MG63 (cell line): ENCODE results near the gene GARS1. TPM values are rescaled to one million over a fixed set of nuclear protein-coding genes. Genes with fewer than 3 reads are reported as not detected.

ENCODE experiments used
- DNase-seq: peaks from one replicate; pipeline ENCODE4 v3.0.0-alpha.2; 2020
- H3K27me3 ChIP-seq: fragments of 250-450 bp; sonication (Bioruptor Pico); 2 replicates; pipeline ENCODE4 v1.5.1; 2020; ENCODE audit warnings: mild to moderate bottlenecking, moderate library complexity
- H3K36me3 ChIP-seq: fragments of 250-450 bp; sonication (Bioruptor Pico); 2 replicates; pipeline ENCODE4 v1.5.1; 2020; ENCODE audit warnings: mild to moderate bottlenecking, moderate library complexity
- H3K4me3 ChIP-seq: fragments of 250-450 bp; sonication (Bioruptor Pico); 2 replicates; pipeline ENCODE4 v1.5.1; 2020; ENCODE audit warnings: mild to moderate bottlenecking, moderate library complexity
- H3K9me3 ChIP-seq: fragments of 250-450 bp; sonication (Bioruptor Pico); 2 replicates; pipeline ENCODE4 v1.5.1; 2020; ENCODE audit warnings: mild to moderate bottlenecking, moderate library complexity
- total RNA-seq: library from RNA; depleted of rRNA; stranded (reverse); fragments of >200 nt; shearing (Covaris generic); gene quantifications from 2 replicates; pipeline ENCODE4 v1.2.3, GENCODE V29; 2014; ENCODE audit warnings: low replicate concordance

Gene GARS1
- total RNA-seq, 1 experiment from 2014 or later: 351 TPM

- H3K9me3 ChIP-seq: no peaks in the 10 kb centered on the region
- no peaks in the 10 kb centered on the region for H3K27me3 ChIP-seq
- DNase-seq: no peak
- H3K36me3 ChIP-seq: peaks cover 76% of the 10 kb centered on the region
- H3K4me3 ChIP-seq: peak overlapping the region; percentile 93
Measured at GRCh38 chr7:30598121-30598876, 3.6 kb downstream of the GARS1 start.

DNA sequence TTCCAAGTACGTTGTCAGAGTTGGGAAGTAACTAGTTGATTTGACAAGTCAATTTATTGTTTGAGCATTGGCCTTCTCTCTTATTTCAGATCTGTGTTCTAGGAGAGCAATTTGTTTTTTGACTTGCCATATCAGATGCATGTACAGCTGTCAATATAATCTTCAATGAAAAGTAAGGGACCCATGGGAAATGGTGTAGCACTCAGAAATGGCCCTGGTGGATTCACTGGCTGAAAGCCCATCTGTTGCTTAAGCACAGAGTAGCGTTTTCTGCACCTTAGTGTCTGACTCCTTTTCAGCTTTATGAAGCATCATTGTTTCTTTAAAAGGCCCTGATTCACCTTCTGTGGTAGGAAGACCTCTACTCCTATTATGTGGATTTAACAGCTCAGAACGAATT, 10.2 kb downstream of the GARS1 start:
- H3K4me3 ChIP-seq: no peak overlapping the region
- no peaks in the 10 kb centered on the region for H3K27me3 ChIP-seq
- H3K9me3 ChIP-seq: no peaks in the 10 kb centered on the region
- DNase-seq: no peak
- peaks cover 97% of the 10 kb centered on the region for H3K36me3 ChIP-seq

DNA sequence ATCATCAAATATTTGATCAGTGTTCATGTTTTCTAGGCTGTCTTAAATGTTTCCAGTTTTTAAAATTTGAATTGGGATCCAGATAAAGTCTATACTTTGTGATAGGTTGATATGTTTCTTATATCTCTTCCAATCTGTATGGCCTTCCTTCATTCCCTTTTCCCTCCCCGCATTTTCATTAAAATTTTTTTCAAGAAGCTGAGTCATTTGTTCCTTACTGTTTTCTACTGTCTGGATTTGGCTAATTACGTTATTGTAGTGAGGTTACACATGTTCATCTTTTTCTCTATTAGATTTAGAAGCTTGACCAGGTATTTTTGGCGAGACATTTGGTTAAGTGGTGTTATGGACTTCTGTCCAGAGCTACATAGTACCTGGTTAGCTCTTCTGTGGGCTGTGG, 11.2 kb downstream of the GARS1 start:
- H3K9me3 ChIP-seq: no peaks in the 10 kb centered on the region
- no peaks in the 10 kb centered on the region for H3K27me3 ChIP-seq
- peaks cover 97% of the 10 kb centered on the region for H3K36me3 ChIP-seq
- no peak for DNase-seq
- H3K4me3 ChIP-seq: no peak overlapping the region

DNA sequence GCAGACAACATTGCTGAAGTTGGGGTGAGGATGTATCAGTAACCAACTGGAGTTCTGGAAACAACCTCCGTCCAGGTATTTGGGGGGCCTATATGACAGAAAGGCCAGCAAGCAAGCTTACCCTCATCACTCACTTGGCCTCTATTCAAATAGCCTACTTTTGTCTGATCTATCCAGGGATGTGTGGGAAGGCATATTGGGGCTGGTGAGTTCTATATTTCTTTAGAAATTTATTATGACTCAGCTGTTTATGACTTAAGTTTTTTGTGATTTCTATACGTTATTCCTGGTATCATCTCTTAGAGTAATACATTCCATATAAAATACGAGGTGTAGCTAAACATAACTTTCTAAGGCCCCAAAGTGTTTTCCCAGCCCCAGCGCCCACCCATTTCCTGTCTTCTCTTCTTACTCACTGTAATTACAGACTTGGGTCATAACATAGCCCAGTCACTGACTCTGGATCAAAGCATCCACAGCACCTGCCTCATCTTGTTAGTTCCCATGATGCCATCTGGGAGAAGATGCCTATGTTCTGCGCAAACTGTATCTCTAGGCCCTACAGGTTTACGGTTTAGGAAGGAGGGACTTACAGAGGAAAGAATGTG, 18.1 kb downstream of the GARS1 start:
- peak; percentile 37 for DNase-seq
- Histone ChIP-seq H3K4me3 (no peak overlapping the region), H3K36me3 (peaks cover 100% of the 10 kb centered on the region), H3K9me3 (no peaks in the 10 kb centered on the region), H3K27me3 (no peaks in the 10 kb centered on the region)

DNA sequence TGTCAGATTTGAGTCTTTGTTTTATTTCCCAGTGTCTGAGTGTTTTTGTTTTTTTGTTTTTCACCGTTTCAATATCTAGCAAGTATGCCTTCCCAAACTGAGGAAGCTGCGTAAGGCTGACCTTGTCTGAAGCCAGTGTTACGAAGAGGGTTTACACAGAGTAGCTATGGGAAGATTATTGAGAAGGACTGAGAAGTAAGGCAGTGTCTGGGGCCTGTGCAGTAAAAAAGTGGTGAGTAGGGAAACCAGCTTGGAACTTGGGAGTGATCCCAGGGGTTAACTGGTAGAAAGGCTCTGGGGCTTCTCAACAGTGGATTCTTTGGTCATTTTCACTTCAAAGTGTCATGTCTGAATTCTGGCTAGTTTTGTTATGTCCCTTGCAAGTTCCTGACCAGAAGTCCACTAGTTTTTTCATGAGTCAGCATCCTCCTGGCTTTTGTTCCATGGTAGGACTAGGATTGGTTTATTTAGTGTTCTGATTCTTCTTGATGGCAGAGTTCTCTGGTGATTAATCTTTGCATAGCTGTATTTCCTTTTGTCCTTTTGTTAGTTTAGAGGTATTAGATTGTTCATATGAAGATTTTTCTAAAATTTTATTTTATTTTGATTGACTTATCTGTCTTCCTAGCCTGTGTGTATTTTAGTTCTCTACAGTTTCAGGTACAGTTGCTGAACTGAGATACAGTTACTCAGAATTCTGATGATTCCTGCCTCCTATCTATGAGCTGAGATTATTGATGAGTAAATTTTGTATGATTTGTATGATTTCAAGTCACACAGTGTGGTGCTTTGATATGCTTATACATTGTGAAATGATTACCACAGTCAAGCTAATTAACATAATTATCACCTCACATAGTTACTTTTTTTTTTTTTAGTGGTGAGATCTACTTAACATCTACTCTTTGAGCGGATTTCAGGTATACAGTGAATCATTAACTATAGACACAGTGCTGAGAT, 19.0 kb downstream of the GARS1 start:
- DNase-seq: no peak
- Histone ChIP-seq H3K4me3 (no peak overlapping the region), H3K27me3 (no peaks in the 10 kb centered on the region), H3K9me3 (no peaks in the 10 kb centered on the region), H3K36me3 (peaks cover 100% of the 10 kb centered on the region)

DNA sequence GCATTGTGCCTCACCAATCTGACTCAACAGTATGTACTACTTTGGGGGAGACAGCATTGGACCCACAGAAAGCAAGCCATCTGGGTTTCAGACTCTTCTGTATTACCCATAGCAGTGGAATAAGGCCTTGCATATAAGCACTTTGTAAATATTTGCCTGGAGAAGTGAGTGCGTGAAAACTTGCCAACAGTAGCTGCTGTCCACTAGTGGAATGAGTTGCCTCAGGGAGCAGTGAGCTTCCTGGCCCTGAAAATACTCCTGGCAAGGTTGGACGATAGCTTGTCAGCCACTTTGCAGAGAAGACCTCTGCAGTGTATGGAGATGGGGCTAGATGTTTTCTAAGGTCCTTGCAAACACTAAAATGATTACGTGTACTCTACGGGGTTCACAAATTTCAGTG, 21.6 kb downstream of the GARS1 start:
- Histone ChIP-seq H3K9me3 (no peaks in the 10 kb centered on the region), H3K4me3 (no peak overlapping the region), H3K27me3 (no peaks in the 10 kb centered on the region), H3K36me3 (peaks cover 99% of the 10 kb centered on the region)
- no peak for DNase-seq

DNA sequence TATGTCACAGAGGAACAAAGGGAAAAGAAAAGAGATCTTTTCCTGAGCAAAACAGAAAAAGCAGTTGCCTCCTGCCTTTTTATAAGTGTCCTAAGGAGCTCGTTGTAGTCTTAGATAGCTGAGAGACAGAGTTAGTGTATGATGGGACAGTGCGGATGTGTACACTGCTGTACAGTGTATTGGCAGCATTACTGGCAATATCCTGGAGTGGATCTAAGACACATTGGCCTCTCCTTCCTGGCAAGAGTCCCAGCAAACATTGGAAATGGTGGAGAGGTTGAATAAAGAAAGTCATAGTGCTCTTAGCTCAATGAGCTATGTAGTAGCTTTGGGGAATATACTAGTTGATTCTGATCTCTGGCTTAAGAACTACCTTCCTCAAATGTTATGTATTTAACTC, 22.7 kb downstream of the GARS1 start:
- no peak for DNase-seq
- Histone ChIP-seq H3K4me3 (no peak overlapping the region), H3K36me3 (peaks cover 99% of the 10 kb centered on the region), H3K9me3 (no peaks in the 10 kb centered on the region), H3K27me3 (no peaks in the 10 kb centered on the region)

- Histone ChIP-seq H3K9me3 (no peaks in the 10 kb centered on the region), H3K27me3 (no peaks in the 10 kb centered on the region), H3K36me3 (peaks cover 97% of the 10 kb centered on the region), H3K4me3 (no peak overlapping the region)
- DNase-seq: no peak
Measured at GRCh38 chr7:30618080-30618676, 23.5 kb downstream of the GARS1 start.

DNA sequence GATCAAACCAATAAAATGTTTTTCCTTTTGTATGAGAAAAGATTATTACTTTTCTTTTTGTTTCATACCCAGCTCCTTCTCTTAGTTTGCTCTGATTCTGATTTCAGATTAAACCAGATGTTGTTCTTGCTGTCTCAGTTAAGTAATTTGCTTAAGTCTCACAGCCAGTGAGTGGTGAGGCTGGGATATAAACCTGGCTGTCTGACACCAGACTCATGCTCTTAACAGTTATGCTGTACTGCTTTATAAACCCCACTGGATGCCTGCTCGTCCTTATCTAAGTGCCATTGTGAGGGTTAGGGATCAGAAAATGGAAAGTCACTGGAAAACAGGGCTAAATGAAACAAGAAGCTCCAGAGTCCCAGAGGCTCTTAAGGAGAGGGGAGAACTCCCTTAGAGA, 24.3 kb downstream of the GARS1 start:
- peaks cover 97% of the 10 kb centered on the region for H3K36me3 ChIP-seq

GRCh38 chr7:30625283-30625682, 30.6 kb downstream of the GARS1 start:
- no peaks in the 10 kb centered on the region for H3K9me3 ChIP-seq
- peaks cover 97% of the 10 kb centered on the region for H3K36me3 ChIP-seq
- no peak for DNase-seq
- H3K27me3 ChIP-seq: no peaks in the 10 kb centered on the region
- no peak overlapping the region for H3K4me3 ChIP-seq

More for the DNA sequence above, 24.3 kb downstream of the GARS1 start:
- H3K9me3 ChIP-seq: no peaks in the 10 kb centered on the region
- no peaks in the 10 kb centered on the region for H3K27me3 ChIP-seq
- no peak for DNase-seq
- H3K4me3 ChIP-seq: no peak overlapping the region

- Histone ChIP-seq H3K36me3 (peaks cover 95% of the 10 kb centered on the region), H3K4me3 (no peak overlapping the region), H3K27me3 (no peaks in the 10 kb centered on the region), H3K9me3 (no peaks in the 10 kb centered on the region)
- no peak for DNase-seq
Measured at GRCh38 chr7:30627026-30627425, 32.3 kb downstream of the GARS1 start.

DNA sequence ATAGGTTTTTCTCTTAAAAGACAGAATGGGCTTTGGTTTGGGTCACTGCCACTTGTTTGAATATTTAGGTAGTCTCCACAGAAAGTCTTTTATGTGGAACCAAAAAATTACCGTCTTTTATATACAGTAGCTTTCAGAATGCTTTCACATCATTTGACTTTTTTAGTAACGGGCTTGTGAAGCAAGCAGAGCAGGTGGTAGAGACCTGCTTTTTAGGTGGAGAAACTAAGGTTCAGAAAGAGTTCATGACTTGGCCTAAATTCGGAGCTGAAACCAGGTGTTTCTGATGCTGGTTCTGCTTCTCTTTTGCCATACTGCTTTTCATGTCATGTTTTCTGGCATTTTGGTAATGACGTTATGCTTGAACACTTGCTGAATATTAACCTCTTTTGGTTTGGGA, 36.3 kb downstream of the GARS1 start:
- H3K9me3 ChIP-seq: no peaks in the 10 kb centered on the region
- peaks cover 97% of the 10 kb centered on the region for H3K36me3 ChIP-seq
- no peak overlapping the region for H3K4me3 ChIP-seq
- DNase-seq: no peak
- no peaks in the 10 kb centered on the region for H3K27me3 ChIP-seq

DNA sequence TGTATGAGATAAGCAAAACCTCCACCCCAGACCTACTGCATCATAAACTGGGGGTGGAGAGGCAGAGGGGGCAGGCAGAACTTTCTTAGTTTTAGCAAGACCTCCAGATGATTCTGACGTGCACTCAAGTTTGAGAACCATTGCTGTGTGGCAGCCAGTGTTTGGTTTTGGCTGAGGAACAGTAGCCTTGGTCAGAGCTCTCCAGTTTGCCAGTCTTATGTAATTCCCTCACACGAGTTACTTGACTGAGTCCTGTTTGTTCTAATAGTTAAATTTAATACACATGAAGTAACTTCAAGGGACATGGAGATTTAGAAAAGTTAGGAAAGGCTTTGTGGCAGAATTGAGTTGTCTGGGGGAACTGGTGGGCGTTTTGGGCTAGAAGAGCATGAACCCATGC, 38.5 kb downstream of the GARS1 start:
- Histone ChIP-seq H3K36me3 (peaks cover 83% of the 10 kb centered on the region), H3K4me3 (no peak overlapping the region), H3K9me3 (no peaks in the 10 kb centered on the region), H3K27me3 (no peaks in the 10 kb centered on the region)
- no peak for DNase-seq

DNA sequence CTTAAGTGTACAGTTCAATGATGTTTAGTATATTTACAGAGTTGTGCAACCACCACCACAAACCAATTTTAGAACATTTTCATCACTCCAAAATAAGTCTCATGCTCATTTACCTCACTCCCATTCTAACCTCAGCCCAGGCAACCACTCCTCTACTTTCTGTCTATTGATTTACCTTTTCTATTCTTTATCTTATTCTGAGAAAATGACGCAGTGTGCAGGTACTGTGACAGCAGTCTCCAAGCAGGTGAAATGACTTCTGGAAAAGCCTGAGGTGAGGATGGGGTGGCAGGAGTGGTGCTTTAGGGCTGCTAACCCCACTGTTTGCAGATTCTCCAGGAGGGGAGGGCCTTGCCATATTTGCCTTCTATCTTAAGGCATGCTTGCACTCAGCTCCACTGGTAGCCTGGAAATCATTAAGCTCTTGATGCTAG, 39.5 kb downstream of the GARS1 start:
- Histone ChIP-seq H3K27me3 (no peaks in the 10 kb centered on the region), H3K36me3 (peaks cover 75% of the 10 kb centered on the region), H3K9me3 (no peaks in the 10 kb centered on the region), H3K4me3 (no peak overlapping the region)
- no peak for DNase-seq

- Histone ChIP-seq H3K4me3 (no peak overlapping the region), H3K27me3 (no peaks in the 10 kb centered on the region), H3K9me3 (no peaks in the 10 kb centered on the region), H3K36me3 (peaks cover 70% of the 10 kb centered on the region)
- DNase-seq: no peak
Measured at GRCh38 chr7:30634634-30635201, 40.0 kb downstream of the GARS1 start.

GRCh38 chr7:30635798-30636197, 41.1 kb downstream of the GARS1 start:
- peaks cover 61% of the 10 kb centered on the region for H3K36me3 ChIP-seq
- DNase-seq: no peak
- H3K27me3 ChIP-seq: no peaks in the 10 kb centered on the region
- no peak overlapping the region for H3K4me3 ChIP-seq
- no peaks in the 10 kb centered on the region for H3K9me3 ChIP-seq
